B cell (primary cell): ENCODE data around the gene ASPG. TPM values are rescaled to one million over a fixed set of nuclear protein-coding genes. Genes with fewer than 3 reads are reported as not detected.

Experiments
- ATAC-seq: fragments of 200-7000 bp; cut with Tn5 transposase; one replicate; pipeline ENCODE4 v1.10.0; 2021; ENCODE audit warnings: low read depth, mild to moderate bottlenecking, moderate number of reproducible peaks, moderate library complexity
- CTCF ChIA-PET: fragments of 350-600 bp; sonication (Branson Sonifier 250); formaldehyde crosslinking; loops from one replicate; lab custom pipeline; 2021; ENCODE audit warnings: antibody characterized with exemption, inconsistent platforms; lab: Charles Lee
- POLR2A ChIA-PET: fragments of 350-600 bp; sonication (Branson Sonifier 250); formaldehyde crosslinking; loops from one replicate; lab custom pipeline; 2021; ENCODE audit warnings: antibody characterized with exemption; lab: Charles Lee
- DNase-seq: peaks from one replicate; pipeline ENCODE4 v3.0.0; 2013
- H2AFZ ChIP-seq: 2 replicates; pipeline ENCODE4 v1.6.1; 2012; ENCODE audit warnings: mild to moderate bottlenecking, low read depth, low read length; ENCODE audit not compliant: insufficient read depth, poor library complexity, severe bottlenecking
- H3K27ac ChIP-seq, 2 donors: 1 replicate in 1 of 2; 2 replicates in 1 of 2; pipeline ENCODE4 v1.5.1; 2012 to 2013; ENCODE audit warnings: low read length in 2 of 2, mild to moderate bottlenecking in 2 of 2, moderate library complexity in 1 of 2
- H3K27me3 ChIP-seq, 4 experiments: fragments of 200-600 bp in 1 of 4; sonication (generic) in 1 of 4; replicated peaks in 1 of 4; 1 replicate in 2 of 4; 2 replicates in 2 of 4; pipeline versions ENCODE4 v1.6.1 to v1.7.0; 2013 to 2016; ENCODE audit warnings: low read length in 3 of 4, mild to moderate bottlenecking in 2 of 4, mixed read lengths in 1 of 4, moderate library complexity in 1 of 4; ENCODE audit not compliant: insufficient read depth in 4 of 4, control insufficient read depth in 3 of 4; ENCODE audit errors: control extremely low read depth in 1 of 4
- H3K36me3 ChIP-seq, 2 experiments: replicated peaks in 1 of 2; 1 replicate in 1 of 2; 2 replicates in 1 of 2; pipeline versions ENCODE4 v1.6.1 to v1.7.1; 2013; ENCODE audit warnings: low read length in 1 of 2; ENCODE audit not compliant: insufficient read depth in 2 of 2, control insufficient read depth in 1 of 2; ENCODE audit errors: control extremely low read depth in 1 of 2, extremely low read depth in 1 of 2
- H3K4me1 ChIP-seq, 2 donors: fragments of 200-600 bp in 1 of 2; sonication (generic) in 1 of 2; 1 replicate in 1 of 2; 2 replicates in 1 of 2; pipeline versions ENCODE4 v1.5.1 to v1.6.1; 2013 to 2017; ENCODE audit warnings: low read length in 2 of 2; ENCODE audit not compliant: control insufficient read depth in 2 of 2, insufficient read depth in 2 of 2
- H3K4me2 ChIP-seq: replicated peaks from 2 replicates; pipeline ENCODE3; 2012; ENCODE audit warnings: mild to moderate bottlenecking, low read depth, low read length; ENCODE audit not compliant: poor library complexity, severe bottlenecking
- H3K4me3 ChIP-seq, 5 experiments: fragments of 200-600 bp in 1 of 5; sonication (generic) in 1 of 5; 1 replicate in 3 of 5; 2 replicates in 2 of 5; pipeline versions ENCODE4 v1.5.1 to v1.7.0; 2011 to 2016; ENCODE audit warnings: low read length in 4 of 5, mild to moderate bottlenecking in 4 of 5, low read depth in 2 of 5, control low read depth in 1 of 5, moderate library complexity in 1 of 5; ENCODE audit not compliant: insufficient read depth in 1 of 5; ENCODE audit errors: control extremely low read depth in 1 of 5, extremely low read depth in 1 of 5
- H3K79me2 ChIP-seq: fragments of 200-600 bp; sonication (generic); one replicate; pipeline ENCODE4 v1.6.0; 2016; ENCODE audit warnings: low read length; ENCODE audit not compliant: control insufficient read depth, insufficient read depth
- H3K9ac ChIP-seq: fragments of 200-600 bp; sonication (generic); 2 replicates; pipeline ENCODE4 v1.6.1; 2017; ENCODE audit warnings: mild to moderate bottlenecking, low read length, moderate library complexity
- H3K9me3 ChIP-seq, 3 donors: one replicate each; pipeline versions ENCODE4 v1.6.1 to v1.7.1; 2013; ENCODE audit warnings: low read length in 2 of 3; ENCODE audit not compliant: control insufficient read depth in 2 of 3, insufficient read depth in 1 of 3; ENCODE audit errors: control extremely low read depth in 1 of 3
- H4K20me1 ChIP-seq: 2 replicates; pipeline ENCODE4 v1.6.0; 2012; ENCODE audit warnings: mild to moderate bottlenecking, low read length; ENCODE audit not compliant: insufficient read depth, control insufficient read depth, poor library complexity, severe bottlenecking
- H3K27ac Mint-ChIP-seq: one replicate; pipeline ENCODE4 v1.8.0; 2021; ENCODE audit warnings: mixed read lengths
- H3K27me3 Mint-ChIP-seq: one replicate; pipeline ENCODE4 v1.8.0; 2021; ENCODE audit warnings: mixed read lengths
- H3K4me1 Mint-ChIP-seq: one replicate; pipeline ENCODE4 v1.8.0; 2021; ENCODE audit warnings: mixed read lengths
- H3K4me3 Mint-ChIP-seq: one replicate; pipeline ENCODE4 v1.8.0; 2021; ENCODE audit warnings: mixed read lengths
- H3K9me3 Mint-ChIP-seq: one replicate; pipeline ENCODE4 v1.8.0; 2022; ENCODE audit warnings: mixed read lengths; ENCODE audit not compliant: insufficient read depth
- EZH2 ChIP-seq: IDR thresholded peaks from 2 replicates; pipeline ENCODE4 v1.6.1; 2012; ENCODE audit warnings: borderline replicate concordance, low read depth, mild to moderate bottlenecking, moderate library complexity, low read length; ENCODE audit not compliant: insufficient read depth, poor library complexity, severe bottlenecking
- WGBS: methylation state at CpG from one replicate; pipeline ENCODE4 v1.1.5; 2013; ENCODE audit warnings: missing lambda C conversion rate; ENCODE audit not compliant: insufficient coverage; 5-methylcytosine and 5-hydroxymethylcytosine counted together
- intact Hi-C: fragments of 100-400 bp; cut with micrococcal nuclease; formaldehyde crosslinking; loops from one replicate; pipeline ENCODE4 v1.10.0; 2022
- polyA plus RNA-seq: library from polyadenylated mRNA; depleted of rRNA; stranded (reverse); fragments of >200 nt; gene quantifications from 2 replicates; pipeline ENCODE4 v1.2.3, GENCODE V29; 2012
- total RNA-seq, 2 donors: library from RNA; stranded (reverse); fragments of 120-200 nt in 1 of 2; gene quantifications; 1 replicate in 1 of 2; 2 replicates in 1 of 2; pipeline versions ENCODE4 v1.2.3 to v1.2.4, GENCODE V29; 2013 to 2022
- TF ChIP-seq, protein P1 (sequence below): fragments of 200-600 bp; IDR thresholded peaks from one replicate; pipeline ENCODE4 v1.8.0; 2022; ENCODE audit warnings: antibody characterized with exemption, mild to moderate bottlenecking

Gene ASPG
- total and polyA plus RNA-seq, 2 donors (not counting 1 experiment from before 2014, with no cell fraction given): not detected

DNA sequence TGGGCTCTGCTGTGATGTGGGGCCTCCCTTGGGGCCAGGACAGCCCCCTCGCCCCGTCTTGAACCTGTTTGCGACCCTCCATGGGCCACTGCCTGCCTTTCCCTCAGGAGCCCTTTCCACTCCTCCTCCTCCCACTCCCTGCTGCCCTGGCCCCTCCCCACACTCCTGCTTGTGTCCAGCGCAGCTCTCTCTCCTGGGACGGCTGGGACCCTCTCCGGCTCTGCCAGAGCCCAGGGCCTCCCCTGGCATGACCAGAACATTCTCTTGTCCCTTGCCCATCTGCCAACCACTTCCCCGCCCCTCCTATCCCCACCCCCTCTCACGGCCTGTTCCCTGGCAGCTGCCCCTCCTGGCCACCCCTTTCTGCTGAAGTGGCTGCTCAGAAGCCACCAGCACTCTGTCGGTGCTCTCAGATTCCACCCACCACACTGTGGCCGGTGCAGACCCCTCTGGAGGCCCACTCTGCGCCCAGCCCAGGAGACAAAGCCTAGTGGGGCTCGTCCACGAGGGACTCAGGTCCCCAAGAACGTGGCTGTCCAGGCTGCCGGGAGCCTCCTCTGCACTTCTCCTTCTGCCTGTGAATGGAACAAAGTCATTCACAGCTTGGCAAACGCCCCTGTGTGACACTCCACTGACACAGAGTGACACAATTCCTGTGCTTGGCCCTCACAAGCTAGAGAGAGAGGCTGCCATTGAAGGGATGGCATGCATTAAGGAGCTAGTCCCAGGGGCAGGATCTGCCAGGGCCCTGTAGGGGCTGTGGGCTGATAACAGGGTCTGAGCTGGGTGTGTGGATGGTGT, 1.4 kb downstream of the ASPG start:
- Histone ChIP-seq H3K4me3 (no peak overlapping the region), H3K79me2 (no peaks in the 10 kb centered on the region), H3K9ac (no peak overlapping the region), H2AFZ (no peak overlapping the region), H3K27me3 (peaks cover 0 to 33% (median 3%) of the 10 kb centered on the region in 4 experiments), H3K4me1 (peaks cover 0 to 2% of the 10 kb centered on the region in 2 donors), H3K9me3 (peaks cover 0 to 7% (median 0%) of the 10 kb centered on the region in 3 donors), H4K20me1 (no peaks in the 10 kb centered on the region), H3K27ac (no peak overlapping the region), H3K36me3 (no peaks in the 10 kb centered on the region), H3K4me2 (no peak overlapping the region)
- no peak overlapping the region for H3K27ac Mint-ChIP-seq
- no peak overlapping the region for H3K4me3 Mint-ChIP-seq
- H3K27me3 Mint-ChIP-seq: peaks cover 21% of the 10 kb centered on the region
- peaks cover 3% of the 10 kb centered on the region for H3K4me1 Mint-ChIP-seq
- POLR2A ChIA-PET: no interaction called here
- no peak for DNase-seq
- CTCF ChIA-PET: interaction anchor here (1.0 to 1.6 kb wide), 2 partner anchors 9 to 10 kb away, joined by 3 read pairs; no protein-coding TSS in a partner anchor
- no peaks in the 10 kb centered on the region for H3K9me3 Mint-ChIP-seq
- WGBS: 84% methylated on average over 16 of the region's 16 CpGs
- no peak for ATAC-seq
- intact Hi-C loops: no loop called here
- TF ChIP-seq, protein P1, sequence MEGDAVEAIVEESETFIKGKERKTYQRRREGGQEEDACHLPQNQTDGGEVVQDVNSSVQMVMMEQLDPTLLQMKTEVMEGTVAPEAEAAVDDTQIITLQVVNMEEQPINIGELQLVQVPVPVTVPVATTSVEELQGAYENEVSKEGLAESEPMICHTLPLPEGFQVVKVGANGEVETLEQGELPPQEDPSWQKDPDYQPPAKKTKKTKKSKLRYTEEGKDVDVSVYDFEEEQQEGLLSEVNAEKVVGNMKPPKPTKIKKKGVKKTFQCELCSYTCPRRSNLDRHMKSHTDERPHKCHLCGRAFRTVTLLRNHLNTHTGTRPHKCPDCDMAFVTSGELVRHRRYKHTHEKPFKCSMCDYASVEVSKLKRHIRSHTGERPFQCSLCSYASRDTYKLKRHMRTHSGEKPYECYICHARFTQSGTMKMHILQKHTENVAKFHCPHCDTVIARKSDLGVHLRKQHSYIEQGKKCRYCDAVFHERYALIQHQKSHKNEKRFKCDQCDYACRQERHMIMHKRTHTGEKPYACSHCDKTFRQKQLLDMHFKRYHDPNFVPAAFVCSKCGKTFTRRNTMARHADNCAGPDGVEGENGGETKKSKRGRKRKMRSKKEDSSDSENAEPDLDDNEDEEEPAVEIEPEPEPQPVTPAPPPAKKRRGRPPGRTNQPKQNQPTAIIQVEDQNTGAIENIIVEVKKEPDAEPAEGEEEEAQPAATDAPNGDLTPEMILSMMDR: no peak
- no peak for TF ChIP-seq EZH2

DNA sequence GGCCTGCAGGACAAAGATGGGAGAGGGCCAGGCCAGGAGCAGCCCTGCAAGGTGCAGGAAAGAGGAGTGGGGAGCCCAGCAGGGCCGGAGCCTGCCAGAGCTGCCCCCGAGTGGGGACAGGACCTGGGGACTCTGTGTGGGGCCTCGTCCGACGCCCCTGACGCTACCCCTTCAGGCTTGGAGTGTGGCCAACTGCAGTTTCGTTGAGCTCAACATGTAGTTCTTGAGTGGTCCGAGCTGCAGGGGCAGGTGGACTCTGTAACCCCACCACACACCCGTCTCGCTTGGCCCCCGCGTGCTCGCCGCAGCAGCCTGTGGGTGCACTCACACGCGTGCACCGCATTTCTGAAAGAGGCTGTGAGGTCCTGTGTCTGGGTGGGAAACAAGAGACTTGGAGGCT, 2.0 kb downstream of the ASPG start:
- Mint-ChIP-seq H3K9me3 (no peaks in the 10 kb centered on the region), H3K4me1 (peaks cover 3% of the 10 kb centered on the region), H3K4me3 (no peak overlapping the region), H3K27me3 (peaks cover 21% of the 10 kb centered on the region), H3K27ac (no peak overlapping the region)
- WGBS: 93% methylated on average over 11 of the region's 17 CpGs
- no peak overlapping the region for H3K27ac ChIP-seq
- intact Hi-C loops: no loop called here
- no peak overlapping the region for H3K4me2 ChIP-seq
- no peak for DNase-seq
- no peak overlapping the region for H3K9ac ChIP-seq
- TF ChIP-seq EZH2: no peak
- no peaks in the 10 kb centered on the region for H4K20me1 ChIP-seq
- ATAC-seq: no peak
- H3K27me3 ChIP-seq: peaks cover 0 to 33% (median 3%) of the 10 kb centered on the region in 4 experiments
- no peaks in the 10 kb centered on the region for H3K36me3 ChIP-seq
- H2AFZ ChIP-seq: no peak overlapping the region
- peaks cover 0 to 7% (median 0%) of the 10 kb centered on the region in 3 donors for H3K9me3 ChIP-seq
- H3K79me2 ChIP-seq: no peaks in the 10 kb centered on the region
- ChIA-PET POLR2A (no interaction called here), CTCF (interaction anchor here (1.0 to 1.6 kb wide), 3 partner anchors 9 to 10 kb away, joined by 3 to 9 read pairs (median 3); no protein-coding TSS in a partner anchor)
- no peak overlapping the region for H3K4me3 ChIP-seq
- peaks cover 0 to 2% of the 10 kb centered on the region in 2 donors for H3K4me1 ChIP-seq
